ENCODE results near the gene MEGF11.

- TF ChIP-seq POLR2AphosphoS5 (IDR thresholded peaks at IDR 0.05; ENCODE audit: insufficient read depth in 1 of 2, low read depth in 1 of 2) (no peak), CTCF (IDR thresholded peaks at IDR 0.05) (no peak), POLR2A (IDR thresholded peaks at IDR 0.05) (no peak)
These were observed 75.0 kb downstream of the MEGF11 start for GRCh38 chr15:66178531-66178910.
